Activated CD4-positive, alpha-beta T cell treated with anti-CD3 and anti-CD28 coated beads, Interleukin-2, Interleukin-4, amounts not matched to agents 100 ng/mL and 50 ng/mL, durations not matched to agents 16 hours and 8 hours (primary cell): ENCODE results near the gene ABL1.

Source experiments
- DNase-seq: peaks from one replicate; pipeline ENCODE4 v3.0.0-alpha.2; 2020; ENCODE audit warnings: low spot score

The ABL1 gene

GRCh38 chr9:130849356-130849755 lies 14.3 kb downstream of the ABL1 start:
- no peak for DNase-seq

- no peak for DNase-seq
These were observed 17.7 kb downstream of the ABL1 start for GRCh38 chr9:130852801-130853200.

GRCh38 chr9:130854092-130854491 lies 19.0 kb downstream of the ABL1 start:
- DNase-seq = no peak

- DNase-seq = no peak
These were observed 19.8 kb downstream of the ABL1 start for GRCh38 chr9:130854835-130855234.

GRCh38 chr9:130856474-130856873 lies 21.4 kb downstream of the ABL1 start:
- no peak for DNase-seq

- no peak for DNase-seq
These were observed 23.0 kb downstream of the ABL1 start for GRCh38 chr9:130857864-130858738.

GRCh38 chr9:130858739-130859705 lies 24.0 kb downstream of the ABL1 start:
- no peak for DNase-seq

- no peak for DNase-seq
These were observed 25.6 kb downstream of the ABL1 start for GRCh38 chr9:130860458-130861316.

- no peak for DNase-seq
These were observed 26.5 kb downstream of the ABL1 start for GRCh38 chr9:130861372-130862180.

- no peak for DNase-seq
These were observed 27.2 kb downstream of the ABL1 start for GRCh38 chr9:130862217-130862616.

GRCh38 chr9:130862747-130863146 lies 27.7 kb downstream of the ABL1 start:
- no peak for DNase-seq

- DNase-seq = no peak
These were observed 29.5 kb downstream of the ABL1 start for GRCh38 chr9:130864541-130864940.

GRCh38 chr9:130865921-130866320 lies 30.9 kb downstream of the ABL1 start:
- no peak for DNase-seq

GRCh38 chr9:130866474-130866965 lies 31.5 kb downstream of the ABL1 start:
- peak; percentile 47 for DNase-seq

GRCh38 chr9:130867556-130867955 lies 32.5 kb downstream of the ABL1 start:
- DNase-seq = no peak

GRCh38 chr9:130868230-130868629 lies 33.2 kb downstream of the ABL1 start:
- DNase-seq = no peak

GRCh38 chr9:130869250-130869649 lies 34.2 kb downstream of the ABL1 start:
- DNase-seq = no peak

GRCh38 chr9:130870491-130871381 lies 35.7 kb downstream of the ABL1 start:
- DNase-seq = no peak

- no peak for DNase-seq
These were observed 36.5 kb downstream of the ABL1 start for GRCh38 chr9:130871395-130872062.
